Astrocyte (in vitro differentiated cells and primary cell): Measurements from ENCODE around the gene LIME1.

ENCODE experiments used
- CTCF ChIP-seq: IDR thresholded peaks from 2 replicates; pipeline ENCODE4 v1.5.1; 2011; ENCODE audit warnings: low read depth, mild to moderate bottlenecking, inconsistent platforms, low read length, moderate library complexity; ENCODE audit not compliant: insufficient read depth
- EZH2 ChIP-seq: IDR thresholded peaks from 2 replicates; pipeline ENCODE4 v1.6.1; 2012; ENCODE audit warnings: mild to moderate bottlenecking, low read length, inconsistent platforms; ENCODE audit not compliant: insufficient read depth

GRCh38 chr20:63750807-63751470 is 14.5 kb downstream of the LIME1 start:
- TF ChIP-seq EZH2 (no peak), CTCF (no peak)
